Natural killer cell (primary cell): ENCODE data around the gene GRXCR2. TPM values are rescaled to one million over a fixed set of nuclear protein-coding genes. Genes with fewer than 3 reads are reported as not detected.

Experiments
- ATAC-seq, 3 donors: fragments of 150-1000 bp in 2 of 3; fragments of 200-7000 bp in 1 of 3; cut with Tn5 transposase; 1 replicate in 1 of 3; 2 replicates in 2 of 3; pipeline ENCODE4 v1.10.0; 2021; ENCODE audit warnings: mild to moderate bottlenecking in 2 of 3, moderate library complexity in 2 of 3
- DNase-seq, 2 donors: peaks; one replicate each; pipeline versions ENCODE4 v3.0.0 to v3.0.0-alpha.2; 2013 to 2021; ENCODE audit warnings: mixed read lengths in 1 of 2
- H3K27ac ChIP-seq: one replicate; pipeline ENCODE4 v1.5.1; 2013; ENCODE audit warnings: mild to moderate bottlenecking, low read length
- H3K27me3 ChIP-seq: one replicate; pipeline ENCODE4 v1.6.1; 2013; ENCODE audit warnings: low read length; ENCODE audit not compliant: control insufficient read depth, insufficient read depth
- H3K36me3 ChIP-seq: one replicate; pipeline ENCODE4 v1.6.1; 2013; ENCODE audit warnings: low read length; ENCODE audit not compliant: control insufficient read depth, insufficient read depth
- H3K4me1 ChIP-seq: one replicate; pipeline ENCODE4 v1.6.1; 2013; ENCODE audit warnings: low read length; ENCODE audit not compliant: control insufficient read depth, insufficient read depth
- H3K4me3 ChIP-seq: one replicate; pipeline ENCODE4 v1.5.1; 2013; ENCODE audit warnings: low read length
- H3K9me3 ChIP-seq: one replicate; pipeline ENCODE4 v1.6.1; 2013; ENCODE audit warnings: low read length; ENCODE audit not compliant: control insufficient read depth, insufficient read depth
- H3K27ac Mint-ChIP-seq, 2 donors: one replicate each; pipeline ENCODE4 v1.8.0; 2022; ENCODE audit warnings: mild to moderate bottlenecking in 2 of 2, mixed read lengths in 2 of 2, moderate library complexity in 1 of 2
- H3K27me3 Mint-ChIP-seq, 2 donors: one replicate each; pipeline ENCODE4 v1.8.0; 2022; ENCODE audit warnings: low read depth in 2 of 2, mixed read lengths in 2 of 2
- H3K36me3 Mint-ChIP-seq: one replicate; pipeline ENCODE4 v1.8.0; 2022; ENCODE audit warnings: mixed read lengths
- H3K4me1 Mint-ChIP-seq, 2 donors: one replicate each; pipeline ENCODE4 v1.8.0; 2022; ENCODE audit warnings: mixed read lengths in 2 of 2
- H3K4me3 Mint-ChIP-seq: one replicate; pipeline ENCODE4 v1.8.0; 2022; ENCODE audit warnings: mild to moderate bottlenecking, moderate library complexity, mixed read lengths
- H3K9me3 Mint-ChIP-seq, 2 donors: one replicate each; pipeline ENCODE4 v1.8.0; 2022; ENCODE audit warnings: mixed read lengths in 2 of 2
- WGBS: methylation state at CpG from one replicate; pipeline ENCODE4 v1.1.7; 2013; ENCODE audit warnings: missing lambda C conversion rate; ENCODE audit not compliant: insufficient coverage; 5-methylcytosine and 5-hydroxymethylcytosine counted together
- intact Hi-C: fragments of 100-400 bp; cut with micrococcal nuclease; formaldehyde crosslinking; loops from one replicate; pipeline ENCODE4 v1.14.2; 2022
- total RNA-seq, 4 donors: library from RNA; stranded (reverse); fragments of 120-200 nt in 1 of 4; gene quantifications; one replicate each; pipeline versions ENCODE4 v1.2.3 to v1.2.4, GENCODE V29; 2013 to 2022
- TF ChIP-seq, protein P1 (sequence below): fragments of 200-600 bp; IDR thresholded peaks from one replicate; pipeline ENCODE4 v1.8.0; 2022; ENCODE audit warnings: antibody characterized with exemption

Gene GRXCR2
- total RNA-seq, 3 donors from 2014 or later (not counting 1 experiment from before 2014, with no cell fraction given), result not detected

DNA sequence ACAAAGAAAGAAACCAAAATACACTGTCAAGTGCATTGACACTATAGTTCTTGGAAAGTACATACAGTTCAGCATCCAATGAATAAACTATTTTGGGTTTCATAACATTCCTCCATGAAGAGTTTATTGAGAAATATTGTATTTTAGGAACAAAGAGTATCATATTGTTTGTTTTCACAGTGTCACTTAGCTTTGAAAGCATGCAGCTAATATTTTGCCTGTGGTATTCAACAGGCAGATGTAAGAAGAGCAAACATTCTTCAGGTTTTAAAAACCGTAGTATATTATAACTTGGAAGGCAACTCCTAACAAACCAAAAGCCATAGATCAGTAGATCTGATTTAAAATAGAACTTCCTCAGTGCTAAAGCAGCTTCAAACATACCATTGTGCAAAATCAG, 42.2 kb downstream of the GRXCR2 start:
- peaks cover 15 to 22% of the 10 kb centered on the region in 2 donors for H3K4me1 Mint-ChIP-seq
- Histone ChIP-seq H3K4me1 (peaks cover 9% of the 10 kb centered on the region), H3K9me3 (no peaks in the 10 kb centered on the region), H3K4me3 (no peak overlapping the region), H3K36me3 (no peaks in the 10 kb centered on the region), H3K27me3 (no peaks in the 10 kb centered on the region), H3K27ac (no peak overlapping the region)
- TF ChIP-seq, protein P1, sequence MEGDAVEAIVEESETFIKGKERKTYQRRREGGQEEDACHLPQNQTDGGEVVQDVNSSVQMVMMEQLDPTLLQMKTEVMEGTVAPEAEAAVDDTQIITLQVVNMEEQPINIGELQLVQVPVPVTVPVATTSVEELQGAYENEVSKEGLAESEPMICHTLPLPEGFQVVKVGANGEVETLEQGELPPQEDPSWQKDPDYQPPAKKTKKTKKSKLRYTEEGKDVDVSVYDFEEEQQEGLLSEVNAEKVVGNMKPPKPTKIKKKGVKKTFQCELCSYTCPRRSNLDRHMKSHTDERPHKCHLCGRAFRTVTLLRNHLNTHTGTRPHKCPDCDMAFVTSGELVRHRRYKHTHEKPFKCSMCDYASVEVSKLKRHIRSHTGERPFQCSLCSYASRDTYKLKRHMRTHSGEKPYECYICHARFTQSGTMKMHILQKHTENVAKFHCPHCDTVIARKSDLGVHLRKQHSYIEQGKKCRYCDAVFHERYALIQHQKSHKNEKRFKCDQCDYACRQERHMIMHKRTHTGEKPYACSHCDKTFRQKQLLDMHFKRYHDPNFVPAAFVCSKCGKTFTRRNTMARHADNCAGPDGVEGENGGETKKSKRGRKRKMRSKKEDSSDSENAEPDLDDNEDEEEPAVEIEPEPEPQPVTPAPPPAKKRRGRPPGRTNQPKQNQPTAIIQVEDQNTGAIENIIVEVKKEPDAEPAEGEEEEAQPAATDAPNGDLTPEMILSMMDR, result no peak
- DNase-seq, result no peak
- H3K4me3 Mint-ChIP-seq, result no peak overlapping the region
- H3K36me3 Mint-ChIP-seq, result no peaks in the 10 kb centered on the region
- ATAC-seq, result no peak
- peak overlapping the region in 1 of 2 donors; percentile 15 for H3K27ac Mint-ChIP-seq
- H3K27me3 Mint-ChIP-seq, result no peaks in the 10 kb centered on the region
- H3K9me3 Mint-ChIP-seq, result no peaks in the 10 kb centered on the region
- WGBS, result 80% methylated on average over 1 of the region's 1 CpG
- intact Hi-C loops, result no loop called here

DNA sequence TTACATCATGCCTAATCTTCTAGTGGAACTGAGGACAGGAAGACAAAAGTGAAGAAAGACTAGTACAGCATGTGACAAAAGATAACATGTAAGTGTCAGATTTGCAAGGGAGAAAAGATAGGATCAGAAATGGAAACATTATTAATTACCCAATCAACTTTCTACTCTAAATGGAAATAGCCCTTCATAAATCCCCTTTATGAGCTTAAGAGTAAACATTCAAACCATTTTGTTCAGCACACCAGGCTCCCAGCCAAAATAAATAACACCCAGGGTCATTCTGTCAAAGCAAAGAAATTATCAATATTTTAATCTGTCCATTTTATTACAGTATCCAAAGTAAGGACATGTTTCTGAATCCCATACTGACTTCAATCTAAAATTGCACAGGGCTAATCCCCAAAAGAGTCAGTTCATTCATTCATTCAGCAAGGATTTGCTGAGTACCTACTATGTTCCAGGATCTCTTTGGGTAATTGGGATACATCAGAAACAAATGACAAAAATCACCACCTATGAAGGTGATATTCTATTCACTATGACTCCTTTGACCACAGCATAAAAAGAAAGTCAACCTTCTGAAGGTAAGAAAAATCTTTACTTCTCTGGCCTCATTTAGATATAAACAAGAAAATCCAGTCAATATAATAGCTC, 43.0 kb downstream of the GRXCR2 start:
- no peaks in the 10 kb centered on the region for H3K9me3 Mint-ChIP-seq
- DNase-seq (no peak), ATAC-seq (no peak)
- intact Hi-C loops, result no loop called here
- Histone ChIP-seq H3K4me3 (no peak overlapping the region), H3K9me3 (no peaks in the 10 kb centered on the region), H3K27ac (no peak overlapping the region), H3K27me3 (no peaks in the 10 kb centered on the region), H3K4me1 (peaks cover 6% of the 10 kb centered on the region), H3K36me3 (no peaks in the 10 kb centered on the region)
- H3K4me1 Mint-ChIP-seq, result peaks cover 12 to 20% of the 10 kb centered on the region in 2 donors
- no peak overlapping the region for H3K4me3 Mint-ChIP-seq
- H3K27me3 Mint-ChIP-seq, result no peaks in the 10 kb centered on the region
- H3K36me3 Mint-ChIP-seq, result no peaks in the 10 kb centered on the region
- H3K27ac Mint-ChIP-seq, result no peak overlapping the region
- TF ChIP-seq, protein P1, result no peak

DNA sequence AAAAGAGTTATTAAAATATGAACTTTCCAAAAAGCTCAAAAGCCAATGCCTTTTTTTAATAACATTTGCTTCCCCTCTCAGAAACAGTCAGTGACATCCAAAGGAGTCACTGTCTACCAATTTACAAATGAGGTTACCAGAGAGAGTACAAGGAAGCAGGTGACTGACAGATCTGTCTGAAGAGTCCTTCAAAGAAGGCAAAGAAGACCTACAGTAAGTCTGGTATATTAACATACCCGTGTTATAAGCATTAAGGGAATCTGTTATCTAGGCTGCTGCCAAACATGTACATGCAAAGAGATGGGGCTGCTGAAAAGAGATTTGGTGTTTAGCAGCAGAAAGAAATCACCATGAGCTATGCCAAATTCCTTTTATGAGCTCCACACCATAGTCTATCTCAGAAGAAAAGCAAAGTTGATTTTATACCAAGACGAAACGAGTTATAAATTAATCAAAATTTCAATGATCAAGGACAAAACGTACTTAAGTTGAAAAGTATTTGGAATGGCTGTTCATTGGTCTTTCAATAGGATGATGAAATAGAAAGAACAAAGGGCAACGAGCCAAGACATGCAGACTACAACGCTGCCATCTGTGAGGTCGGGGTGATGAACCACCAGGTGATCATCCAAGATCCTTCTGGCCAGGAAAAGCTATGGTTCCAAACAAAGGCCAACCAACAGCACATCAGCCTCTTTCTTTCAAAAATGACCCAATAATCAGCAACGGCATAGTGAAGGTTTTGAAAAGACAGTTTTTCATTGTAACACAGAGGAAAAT, 45.7 kb downstream of the GRXCR2 start:
- H3K27ac ChIP-seq, result no peak overlapping the region
- intact Hi-C loops, result no loop called here
- no peak overlapping the region for H3K4me3 ChIP-seq
- Mint-ChIP-seq H3K4me3 (no peak overlapping the region), H3K27me3 (no peaks in the 10 kb centered on the region), H3K27ac (no peak overlapping the region), H3K9me3 (no peaks in the 10 kb centered on the region), H3K4me1 (peaks cover 0 to 7% of the 10 kb centered on the region in 2 donors), H3K36me3 (no peaks in the 10 kb centered on the region)
- no peaks in the 10 kb centered on the region for H3K36me3 ChIP-seq
- H3K27me3 ChIP-seq, result no peaks in the 10 kb centered on the region
- TF ChIP-seq, protein P1, result no peak
- H3K9me3 ChIP-seq, result no peaks in the 10 kb centered on the region
- ATAC-seq (no peak), DNase-seq (no peak)
- WGBS, result 86% methylated on average over 8 of the region's 8 CpGs
- H3K4me1 ChIP-seq, result no peaks in the 10 kb centered on the region
